ENCODE results near the gene LCOR.

- TF ChIP-seq FOXC1 (CRISPR knock-in tag; IDR thresholded peaks at IDR 0.05; ENCODE audit: borderline replicate concordance), result no peak
- TF ChIP-seq ZNF331 (CRISPR knock-in tag; IDR thresholded peaks at IDR 0.05), result no peak
- TF ChIP-seq SOX6 (IDR thresholded peaks at IDR 0.05), result no peak
- no peak for TF ChIP-seq SOX6 (CRISPR knock-in tag; IDR thresholded peaks at IDR 0.05)
- TF ChIP-seq, protein P1, sequence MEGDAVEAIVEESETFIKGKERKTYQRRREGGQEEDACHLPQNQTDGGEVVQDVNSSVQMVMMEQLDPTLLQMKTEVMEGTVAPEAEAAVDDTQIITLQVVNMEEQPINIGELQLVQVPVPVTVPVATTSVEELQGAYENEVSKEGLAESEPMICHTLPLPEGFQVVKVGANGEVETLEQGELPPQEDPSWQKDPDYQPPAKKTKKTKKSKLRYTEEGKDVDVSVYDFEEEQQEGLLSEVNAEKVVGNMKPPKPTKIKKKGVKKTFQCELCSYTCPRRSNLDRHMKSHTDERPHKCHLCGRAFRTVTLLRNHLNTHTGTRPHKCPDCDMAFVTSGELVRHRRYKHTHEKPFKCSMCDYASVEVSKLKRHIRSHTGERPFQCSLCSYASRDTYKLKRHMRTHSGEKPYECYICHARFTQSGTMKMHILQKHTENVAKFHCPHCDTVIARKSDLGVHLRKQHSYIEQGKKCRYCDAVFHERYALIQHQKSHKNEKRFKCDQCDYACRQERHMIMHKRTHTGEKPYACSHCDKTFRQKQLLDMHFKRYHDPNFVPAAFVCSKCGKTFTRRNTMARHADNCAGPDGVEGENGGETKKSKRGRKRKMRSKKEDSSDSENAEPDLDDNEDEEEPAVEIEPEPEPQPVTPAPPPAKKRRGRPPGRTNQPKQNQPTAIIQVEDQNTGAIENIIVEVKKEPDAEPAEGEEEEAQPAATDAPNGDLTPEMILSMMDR (CRISPR knock-in tag; IDR thresholded peaks at IDR 0.05), result no peak
Observed at GRCh38 chr10:96904648-96905047, 72.5 kb downstream of the LCOR start.
